ENCODE data around the gene THADA.

DNA sequence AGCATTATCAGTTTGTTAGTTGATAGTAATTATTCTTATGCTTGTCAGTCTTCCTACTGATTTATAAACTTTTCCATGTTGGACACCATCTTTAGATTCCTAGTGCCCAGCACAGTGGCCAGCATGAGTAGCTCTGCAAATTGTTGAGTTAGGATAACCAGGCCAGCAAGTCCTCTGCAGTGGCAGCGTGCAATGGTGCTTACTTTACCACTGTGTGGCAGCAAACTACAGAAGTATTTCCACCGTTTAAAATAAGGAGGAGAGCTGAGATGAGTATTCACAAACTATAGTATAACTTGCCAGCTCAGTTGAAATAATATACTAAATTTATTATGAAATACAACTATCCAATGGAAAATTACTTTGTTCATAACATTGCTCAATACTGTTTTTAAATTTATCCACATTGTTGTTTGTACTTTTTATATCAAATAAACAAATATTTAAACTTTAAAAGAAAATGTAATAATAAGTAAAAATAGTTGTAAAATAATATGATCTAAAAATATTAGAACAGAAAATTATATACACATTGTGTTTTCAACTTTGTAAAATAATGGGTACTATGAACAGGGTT, 9.3 kb upstream of the THADA start:
- TF ChIP-seq, protein P1, sequence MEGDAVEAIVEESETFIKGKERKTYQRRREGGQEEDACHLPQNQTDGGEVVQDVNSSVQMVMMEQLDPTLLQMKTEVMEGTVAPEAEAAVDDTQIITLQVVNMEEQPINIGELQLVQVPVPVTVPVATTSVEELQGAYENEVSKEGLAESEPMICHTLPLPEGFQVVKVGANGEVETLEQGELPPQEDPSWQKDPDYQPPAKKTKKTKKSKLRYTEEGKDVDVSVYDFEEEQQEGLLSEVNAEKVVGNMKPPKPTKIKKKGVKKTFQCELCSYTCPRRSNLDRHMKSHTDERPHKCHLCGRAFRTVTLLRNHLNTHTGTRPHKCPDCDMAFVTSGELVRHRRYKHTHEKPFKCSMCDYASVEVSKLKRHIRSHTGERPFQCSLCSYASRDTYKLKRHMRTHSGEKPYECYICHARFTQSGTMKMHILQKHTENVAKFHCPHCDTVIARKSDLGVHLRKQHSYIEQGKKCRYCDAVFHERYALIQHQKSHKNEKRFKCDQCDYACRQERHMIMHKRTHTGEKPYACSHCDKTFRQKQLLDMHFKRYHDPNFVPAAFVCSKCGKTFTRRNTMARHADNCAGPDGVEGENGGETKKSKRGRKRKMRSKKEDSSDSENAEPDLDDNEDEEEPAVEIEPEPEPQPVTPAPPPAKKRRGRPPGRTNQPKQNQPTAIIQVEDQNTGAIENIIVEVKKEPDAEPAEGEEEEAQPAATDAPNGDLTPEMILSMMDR (IDR thresholded peaks at IDR 0.05; ENCODE audit: extremely low read depth in 1 of 2, insufficient read depth in 1 of 2, low read depth in 1 of 2, low read length in 2 of 2) = peak; percentile 39 to 46
- TF ChIP-seq, protein P2, sequence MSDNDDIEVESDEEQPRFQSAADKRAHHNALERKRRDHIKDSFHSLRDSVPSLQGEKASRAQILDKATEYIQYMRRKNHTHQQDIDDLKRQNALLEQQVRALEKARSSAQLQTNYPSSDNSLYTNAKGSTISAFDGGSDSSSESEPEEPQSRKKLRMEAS (IDR thresholded peaks at IDR 0.05; ENCODE audit: insufficient read depth, insufficient read length) = no peak
- TF ChIP-seq JUN (IDR thresholded peaks at IDR 0.05; ENCODE audit: borderline replicate concordance, insufficient read depth, insufficient read length, low read depth) (no peak), MYC (IDR thresholded peaks at IDR 0.05; ENCODE audit: low read depth, low read length) (no peak), FOS (IDR thresholded peaks at IDR 0.05; ENCODE audit: borderline replicate concordance, insufficient read depth, low read length) (no peak), POLR2A (IDR thresholded peaks at IDR 0.05; ENCODE audit: low read depth, low read length) (no peak), POLR2AphosphoS5 (IDR thresholded peaks at IDR 0.05; ENCODE audit: insufficient read depth, low read depth, low read length) (no peak)

All from endothelial cell of umbilical vein (primary cell).